Measurements from ENCODE around the gene SLC1A4.

DNA sequence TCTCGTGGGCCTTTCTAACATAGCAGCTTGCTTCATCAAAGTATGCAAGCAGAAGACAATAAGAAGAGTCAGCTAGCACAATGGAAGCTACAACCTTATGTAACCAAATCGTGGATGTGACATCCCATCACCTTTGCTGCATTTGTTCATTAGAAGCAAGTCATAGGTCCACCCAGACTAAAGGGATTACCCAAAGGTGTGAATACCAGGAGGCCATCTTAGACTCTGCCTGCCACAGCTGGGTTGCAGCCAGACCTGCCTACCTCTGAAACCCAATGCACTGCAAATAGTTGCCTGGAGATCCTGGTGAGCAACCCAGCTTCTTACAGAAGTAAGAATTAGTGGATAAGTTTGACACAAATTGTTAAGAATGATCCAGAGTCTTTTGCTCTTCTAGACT lies 10.6 kb downstream of the SLC1A4 start:
- no peak for TF ChIP-seq POLR2A (IDR thresholded peaks at IDR 0.05)
- TF ChIP-seq POLR2AphosphoS5 (IDR thresholded peaks at IDR 0.05) = no peak
- TF ChIP-seq EP300 (IDR thresholded peaks at IDR 0.05; ENCODE audit: low read depth) = no peak
- TF ChIP-seq, protein P1, sequence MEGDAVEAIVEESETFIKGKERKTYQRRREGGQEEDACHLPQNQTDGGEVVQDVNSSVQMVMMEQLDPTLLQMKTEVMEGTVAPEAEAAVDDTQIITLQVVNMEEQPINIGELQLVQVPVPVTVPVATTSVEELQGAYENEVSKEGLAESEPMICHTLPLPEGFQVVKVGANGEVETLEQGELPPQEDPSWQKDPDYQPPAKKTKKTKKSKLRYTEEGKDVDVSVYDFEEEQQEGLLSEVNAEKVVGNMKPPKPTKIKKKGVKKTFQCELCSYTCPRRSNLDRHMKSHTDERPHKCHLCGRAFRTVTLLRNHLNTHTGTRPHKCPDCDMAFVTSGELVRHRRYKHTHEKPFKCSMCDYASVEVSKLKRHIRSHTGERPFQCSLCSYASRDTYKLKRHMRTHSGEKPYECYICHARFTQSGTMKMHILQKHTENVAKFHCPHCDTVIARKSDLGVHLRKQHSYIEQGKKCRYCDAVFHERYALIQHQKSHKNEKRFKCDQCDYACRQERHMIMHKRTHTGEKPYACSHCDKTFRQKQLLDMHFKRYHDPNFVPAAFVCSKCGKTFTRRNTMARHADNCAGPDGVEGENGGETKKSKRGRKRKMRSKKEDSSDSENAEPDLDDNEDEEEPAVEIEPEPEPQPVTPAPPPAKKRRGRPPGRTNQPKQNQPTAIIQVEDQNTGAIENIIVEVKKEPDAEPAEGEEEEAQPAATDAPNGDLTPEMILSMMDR (IDR thresholded peaks at IDR 0.05) = no peak

All from transverse colon (tissue), 4 donors.